Smooth muscle cell (in vitro differentiated cells): ENCODE measurements around the gene PIAS4. TPM values are rescaled to one million over a fixed set of nuclear protein-coding genes. Genes with fewer than 3 reads are reported as not detected.

Experiments used
- DNase-seq: peaks from one replicate; lab custom pipeline; 2025; ENCODE audit not compliant: unreplicated experiment; lab: John Stamatoyannopoulos, UW
- H2AFZ ChIP-seq: fragments of 200-600 bp; sonication (generic); 2 replicates; pipeline ENCODE4 v1.6.0; 2016; ENCODE audit warnings: antibody characterized with exemption, low read depth, mild to moderate bottlenecking
- H3F3A ChIP-seq: fragments of 200-600 bp; sonication (generic); 2 replicates; pipeline ENCODE4 v1.6.0; 2017; ENCODE audit warnings: antibody characterized with exemption, low read depth
- H3K27ac ChIP-seq: fragments of 200-600 bp; sonication (generic); 2 replicates; pipeline ENCODE4 v1.5.1; 2016; ENCODE audit warnings: low read depth, mild to moderate bottlenecking
- H3K27me3 ChIP-seq: fragments of 200-600 bp; sonication (generic); 2 replicates; pipeline ENCODE4 v1.6.1; 2016; ENCODE audit warnings: low read depth, mild to moderate bottlenecking
- H3K36me3 ChIP-seq: fragments of 200-600 bp; sonication (generic); 2 replicates; pipeline ENCODE4 v1.5.1; 2016; ENCODE audit warnings: low read depth
- H3K4me1 ChIP-seq: fragments of 200-600 bp; sonication (generic); 2 replicates; pipeline ENCODE4 v1.5.1; 2016; ENCODE audit warnings: low read depth
- H3K4me2 ChIP-seq: fragments of 200-600 bp; sonication (generic); 2 replicates; pipeline ENCODE4 v1.6.0; 2016; ENCODE audit warnings: mild to moderate bottlenecking
- H3K4me3 ChIP-seq: fragments of 200-600 bp; sonication (generic); 2 replicates; pipeline ENCODE4 v1.5.1; 2016; ENCODE audit warnings: mild to moderate bottlenecking
- H3K79me2 ChIP-seq: fragments of 200-600 bp; sonication (generic); 2 replicates; pipeline ENCODE4 v1.6.0; 2016; ENCODE audit warnings: low read depth, mild to moderate bottlenecking
- H3K9ac ChIP-seq: fragments of 200-600 bp; sonication (generic); 2 replicates; pipeline ENCODE4 v1.6.0; 2016; ENCODE audit warnings: low read depth
- H3K9me3 ChIP-seq: fragments of 200-600 bp; sonication (generic); replicated peaks from 2 replicates; pipeline ENCODE4 v1.5.1; 2016; ENCODE audit warnings: low read depth
- H4K20me1 ChIP-seq: fragments of 200-600 bp; sonication (generic); 2 replicates; pipeline ENCODE4 v1.6.0; 2016; ENCODE audit warnings: low read depth
- CTCF ChIP-seq: fragments of 200-600 bp; sonication (generic); IDR thresholded peaks from 2 replicates; pipeline ENCODE4 v1.5.1; 2017; ENCODE audit warnings: borderline replicate concordance, mild to moderate bottlenecking, antibody characterized with exemption; ENCODE audit not compliant: insufficient read depth, poor library complexity, severe bottlenecking
- WGBS: methylation state at CpG from one replicate; pipeline ENCODE4 v1.1.7; 2016; ENCODE audit warnings: low lambda C conversion rate; 5-methylcytosine and 5-hydroxymethylcytosine counted together
- polyA plus RNA-seq: library from polyadenylated mRNA; unstranded; fragments of >200 nt; fragmentation: Nextera tagmentation; extraction: Ambion mirVana; gene quantifications from 2 replicates; pipeline ENCODE4 v1.2.1, GENCODE V29; 2016
- total RNA-seq: library from RNA; depleted of rRNA; stranded (reverse); fragments of >200 nt; gene quantifications from 2 replicates; pipeline ENCODE4 v1.2.3, GENCODE V29; 2014

The PIAS4 gene
- total and polyA plus RNA-seq, 2 experiments from 2014 or later = 8.1 to 17.3 TPM

GRCh38 chr19:3977242-3978143, 30.0 kb upstream of the PIAS4 start:
- H4K20me1 ChIP-seq = peaks cover 81% of the 10 kb centered on the region
- peak overlapping the region; percentile 15 for H3K27ac ChIP-seq

GRCh38 chr19:3978145-3978544, 29.4 kb upstream of the PIAS4 start:
- Histone ChIP-seq H3K36me3 (peaks cover 10% of the 10 kb centered on the region), H3K9ac (no peak overlapping the region)
- WGBS = 96% methylated on average over 19 of the region's 19 CpGs

More at GRCh38 chr19:3977242-3978143, 30.0 kb upstream of the PIAS4 start:
- H3K36me3 ChIP-seq = peaks cover 10% of the 10 kb centered on the region
- H3F3A ChIP-seq = peaks cover 69% of the 10 kb centered on the region
- no peaks in the 10 kb centered on the region for H3K27me3 ChIP-seq
- no peak overlapping the region for H3K4me3 ChIP-seq
- TF ChIP-seq CTCF = no peak
- H2AFZ ChIP-seq = no peak overlapping the region
- no peak for DNase-seq
- no peaks in the 10 kb centered on the region for H3K4me1 ChIP-seq
- no peak overlapping the region for H3K9ac ChIP-seq
- H3K79me2 ChIP-seq = peaks cover 74% of the 10 kb centered on the region
- H3K9me3 ChIP-seq = no peaks in the 10 kb centered on the region
- WGBS = 98% methylated on average over 58 of the region's 59 CpGs
- H3K4me2 ChIP-seq = no peak overlapping the region

GRCh38 chr19:3979289-3979673, 28.3 kb upstream of the PIAS4 start:
- Histone ChIP-seq H3F3A (peaks cover 79% of the 10 kb centered on the region), H3K36me3 (peaks cover 10% of the 10 kb centered on the region), H3K27me3 (no peaks in the 10 kb centered on the region), H3K79me2 (peaks cover 92% of the 10 kb centered on the region), H3K9ac (no peak overlapping the region), H3K9me3 (no peaks in the 10 kb centered on the region), H4K20me1 (peaks cover 95% of the 10 kb centered on the region), H2AFZ (no peak overlapping the region), H3K27ac (peak overlapping the region; percentile 19), H3K4me3 (no peak overlapping the region), H3K4me1 (peaks cover 15% of the 10 kb centered on the region), H3K4me2 (no peak overlapping the region)
- DNase-seq = no peak
- 97% methylated on average over 18 of the region's 18 CpGs for WGBS
- no peak for TF ChIP-seq CTCF

More at GRCh38 chr19:3978145-3978544, 29.4 kb upstream of the PIAS4 start:
- H4K20me1 ChIP-seq = peaks cover 84% of the 10 kb centered on the region
- no peaks in the 10 kb centered on the region for H3K27me3 ChIP-seq
- TF ChIP-seq CTCF = no peak
- H3K79me2 ChIP-seq = peaks cover 81% of the 10 kb centered on the region
- DNase-seq = no peak
- H3K4me3 ChIP-seq = no peak overlapping the region
- H3F3A ChIP-seq = peaks cover 72% of the 10 kb centered on the region
- H3K4me1 ChIP-seq = peaks cover 3% of the 10 kb centered on the region
- no peak overlapping the region for H2AFZ ChIP-seq
- H3K9me3 ChIP-seq = no peaks in the 10 kb centered on the region
- H3K4me2 ChIP-seq = no peak overlapping the region
- H3K27ac ChIP-seq = no peak overlapping the region
